Thoracic aorta (tissue), 2 donors: Measurements from ENCODE around the gene MS4A10. TPM values are rescaled to one million over a fixed set of nuclear protein-coding genes. Genes with fewer than 3 reads are reported as not detected.

Experiments
- ATAC-seq: fragments of 150-250 bp; one replicate; pipeline ENCODE4 v1.8.0; 2017; ENCODE audit warnings: low read depth; ENCODE audit not compliant: insufficient number of reproducible peaks, low FRiP score
- DNase-seq: peaks from one replicate; pipeline ENCODE4 v3.0.0-alpha.2; 2020; ENCODE audit warnings: low spot score
- H3K27ac ChIP-seq, 2 donors: fragments of 200-600 bp; sonication (generic); 1 replicate in 1 of 2; 2 replicates in 1 of 2; pipeline ENCODE4 v1.5.1; 2016; ENCODE audit warnings: mild to moderate bottlenecking in 2 of 2, moderate library complexity in 2 of 2
- H3K27me3 ChIP-seq: fragments of 200-600 bp; sonication (generic); replicated peaks from 2 replicates; pipeline ENCODE4 v1.6.0; 2016; ENCODE audit warnings: mild to moderate bottlenecking; ENCODE audit not compliant: insufficient read depth
- H3K36me3 ChIP-seq: fragments of 200-600 bp; sonication (generic); one replicate; pipeline ENCODE4 v1.5.1; 2016
- H3K4me1 ChIP-seq, 2 donors: fragments of 200-600 bp; sonication (generic); 1 replicate in 1 of 2; 2 replicates in 1 of 2; pipeline versions ENCODE4 v1.5.1 to v1.6.0; 2016; ENCODE audit warnings: low read depth in 2 of 2, mild to moderate bottlenecking in 1 of 2; ENCODE audit not compliant: control insufficient read depth in 1 of 2
- H3K4me3 ChIP-seq: fragments of 200-600 bp; sonication (generic); 2 replicates; pipeline ENCODE4 v1.5.1; 2016; ENCODE audit warnings: mild to moderate bottlenecking
- H3K9me3 ChIP-seq: fragments of 200-600 bp; sonication (generic); 2 replicates; pipeline ENCODE4 v1.5.1; 2016
- total RNA-seq, 2 donors: library from RNA; depleted of rRNA; stranded (reverse); fragments of >200 nt; gene quantifications; one replicate each; pipeline versions ENCODE4 v1.1.0 to v1.2.3, GENCODE V29; 2016
- TF ChIP-seq, protein P1 (sequence below): fragments of 200-600 bp; sonication (generic); IDR thresholded peaks from one replicate; pipeline ENCODE4 v1.5.1; 2019; ENCODE audit warnings: antibody characterized with exemption

The MS4A10 gene
- total RNA-seq, 2 donors from 2014 or later, result not detected

DNA sequence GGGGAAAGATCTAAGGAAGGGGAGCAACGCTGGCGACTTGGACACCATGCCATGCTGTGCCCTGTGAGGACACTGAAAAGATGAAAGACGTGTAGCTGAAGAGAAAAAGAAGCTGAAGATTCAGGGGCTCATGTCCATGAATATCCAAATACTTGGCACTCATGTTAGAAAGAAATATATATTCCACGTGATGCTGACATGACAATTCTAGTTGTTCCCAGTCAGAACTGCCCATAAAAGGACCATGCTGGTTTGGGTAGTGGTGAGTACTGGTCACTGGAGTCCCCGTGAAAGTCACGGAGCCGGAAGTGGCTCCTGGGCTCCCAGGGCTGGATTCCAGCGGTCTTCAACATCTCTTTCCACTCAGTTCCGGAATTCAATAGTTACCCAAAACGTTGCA, 18.6 kb upstream of the MS4A10 start:
- Histone ChIP-seq H3K9me3 (no peaks in the 10 kb centered on the region), H3K4me1 (no peaks in the 10 kb centered on the region), H3K4me3 (no peak overlapping the region), H3K36me3 (no peaks in the 10 kb centered on the region), H3K27me3 (no peaks in the 10 kb centered on the region), H3K27ac (no peak overlapping the region)
- no peak for DNase-seq
- no peak for ATAC-seq
- TF ChIP-seq, protein P1, sequence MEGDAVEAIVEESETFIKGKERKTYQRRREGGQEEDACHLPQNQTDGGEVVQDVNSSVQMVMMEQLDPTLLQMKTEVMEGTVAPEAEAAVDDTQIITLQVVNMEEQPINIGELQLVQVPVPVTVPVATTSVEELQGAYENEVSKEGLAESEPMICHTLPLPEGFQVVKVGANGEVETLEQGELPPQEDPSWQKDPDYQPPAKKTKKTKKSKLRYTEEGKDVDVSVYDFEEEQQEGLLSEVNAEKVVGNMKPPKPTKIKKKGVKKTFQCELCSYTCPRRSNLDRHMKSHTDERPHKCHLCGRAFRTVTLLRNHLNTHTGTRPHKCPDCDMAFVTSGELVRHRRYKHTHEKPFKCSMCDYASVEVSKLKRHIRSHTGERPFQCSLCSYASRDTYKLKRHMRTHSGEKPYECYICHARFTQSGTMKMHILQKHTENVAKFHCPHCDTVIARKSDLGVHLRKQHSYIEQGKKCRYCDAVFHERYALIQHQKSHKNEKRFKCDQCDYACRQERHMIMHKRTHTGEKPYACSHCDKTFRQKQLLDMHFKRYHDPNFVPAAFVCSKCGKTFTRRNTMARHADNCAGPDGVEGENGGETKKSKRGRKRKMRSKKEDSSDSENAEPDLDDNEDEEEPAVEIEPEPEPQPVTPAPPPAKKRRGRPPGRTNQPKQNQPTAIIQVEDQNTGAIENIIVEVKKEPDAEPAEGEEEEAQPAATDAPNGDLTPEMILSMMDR, result no peak

- TF ChIP-seq, protein P1, result no peak
- Histone ChIP-seq H3K27ac (no peak overlapping the region), H3K9me3 (no peaks in the 10 kb centered on the region), H3K4me1 (no peaks in the 10 kb centered on the region), H3K27me3 (no peaks in the 10 kb centered on the region), H3K36me3 (no peaks in the 10 kb centered on the region), H3K4me3 (no peak overlapping the region)
- ATAC-seq (no peak), DNase-seq (no peak)
These were observed 17.7 kb upstream of the MS4A10 start for GRCh38 chr11:60767388-60767811.

DNA sequence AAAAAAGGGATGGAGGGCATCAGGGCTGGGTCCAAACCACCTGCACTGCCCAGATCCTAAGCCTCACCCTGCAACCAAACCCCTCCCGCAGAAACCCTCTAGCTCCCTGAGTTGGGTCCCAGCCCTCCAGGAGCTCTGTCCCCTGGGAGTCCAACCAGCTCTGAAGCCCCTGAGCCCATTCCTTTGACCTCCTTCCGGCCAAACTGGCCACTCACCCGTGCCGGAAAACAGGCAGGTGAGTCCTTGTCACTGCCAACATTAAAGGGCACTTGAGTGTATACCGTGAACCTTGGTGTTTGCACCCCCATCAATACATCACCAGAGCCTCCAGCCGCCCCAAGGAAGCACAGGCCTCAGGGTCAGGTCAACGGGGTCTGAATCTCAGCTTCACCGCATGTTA, 16.9 kb upstream of the MS4A10 start:
- TF ChIP-seq, protein P1, result no peak
- Histone ChIP-seq H3K27me3 (no peaks in the 10 kb centered on the region), H3K4me1 (no peaks in the 10 kb centered on the region), H3K36me3 (no peaks in the 10 kb centered on the region), H3K4me3 (no peak overlapping the region), H3K27ac (no peak overlapping the region), H3K9me3 (no peaks in the 10 kb centered on the region)
- DNase-seq, result no peak
- ATAC-seq, result no peak

DNA sequence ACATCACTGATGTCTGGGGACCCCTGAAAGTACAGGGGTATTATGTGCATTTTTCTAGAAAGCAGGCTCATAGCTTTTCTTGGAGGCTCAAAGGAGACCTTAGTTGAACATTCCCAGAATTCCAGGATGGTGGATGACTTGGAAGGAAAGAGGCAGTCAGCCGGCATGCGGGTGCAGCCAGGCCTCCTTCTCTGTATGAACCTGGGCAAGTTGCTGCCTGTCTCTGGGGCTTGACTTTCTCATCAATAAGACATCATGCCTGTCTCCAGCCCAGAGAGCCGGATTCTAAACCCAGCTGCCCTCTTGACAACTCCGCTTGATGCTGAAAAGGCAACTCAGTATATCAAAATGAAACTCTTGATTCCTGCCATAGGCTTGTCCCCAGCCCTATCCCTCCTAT, 15.9 kb upstream of the MS4A10 start:
- H3K36me3 ChIP-seq, result no peaks in the 10 kb centered on the region
- no peaks in the 10 kb centered on the region for H3K9me3 ChIP-seq
- no peaks in the 10 kb centered on the region for H3K4me1 ChIP-seq
- H3K4me3 ChIP-seq, result no peak overlapping the region
- TF ChIP-seq, protein P1, result no peak
- ATAC-seq (no peak), DNase-seq (no peak)
- no peaks in the 10 kb centered on the region for H3K27me3 ChIP-seq
- no peak overlapping the region for H3K27ac ChIP-seq

DNA sequence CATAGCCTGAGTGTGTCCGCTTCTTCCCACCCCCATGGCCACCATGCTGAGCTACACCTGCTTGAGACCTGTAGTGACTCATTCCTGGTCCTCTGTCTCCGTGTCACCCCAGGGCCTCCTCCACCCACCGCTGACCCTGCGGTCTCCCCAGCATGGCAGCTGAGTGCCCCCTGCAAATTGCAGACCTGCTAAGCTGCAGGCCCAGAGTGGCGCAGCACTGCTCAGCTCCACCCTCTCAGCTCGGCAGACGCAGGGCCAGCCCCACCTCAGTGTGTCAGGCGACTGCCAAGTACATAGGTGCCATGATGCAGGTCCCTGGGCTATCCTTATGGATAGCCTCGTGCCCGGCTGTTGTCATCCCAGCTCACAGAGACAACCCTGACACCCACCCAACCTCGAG, 15.3 kb upstream of the MS4A10 start:
- Histone ChIP-seq H3K27ac (no peak overlapping the region), H3K27me3 (no peaks in the 10 kb centered on the region), H3K4me3 (no peak overlapping the region), H3K36me3 (no peaks in the 10 kb centered on the region), H3K9me3 (no peaks in the 10 kb centered on the region), H3K4me1 (peaks cover 0 to 3% of the 10 kb centered on the region in 2 donors)
- DNase-seq, result no peak
- TF ChIP-seq, protein P1, result no peak
- ATAC-seq, result no peak
